Epithelial cell of alveolus of lung (primary cell): Measurements from ENCODE around the gene BTBD6. TPM values are rescaled to one million over a fixed set of nuclear protein-coding genes. Genes with fewer than 3 reads are reported as not detected.

ENCODE experiments used
- total RNA-seq: library from RNA; depleted of rRNA; stranded (reverse); fragments of >200 nt; gene quantifications from 2 replicates; pipeline ENCODE4 v1.2.1, GENCODE V29; 2015

Gene BTBD6
- 24.1 and 63.5 TPM in 2 replicates for total RNA-seq

GRCh38 chr14:105248368-105249181, at the start of gene BTBD6:
Gene BTBD6 (plus strand): TSS chr14:105248533. CDS start chr14:105248712, 179 bp downstream.

Other genes starting within 250 kb of the BTBD6 start
- gene CDCA4, start 227.4 kb upstream of the BTBD6 start, total RNA-seq: 20.1 and 33.4 TPM in 2 replicates
- gene GPR132, start 183.1 kb upstream of the BTBD6 start, total RNA-seq: 0.13 and 0.16 TPM in 2 replicates
- 0.48 and 0.78 TPM in 2 replicates for gene JAG2, start 79.8 kb upstream of the BTBD6 start, total RNA-seq
- 3.7 and 7.5 TPM in 2 replicates for gene NUDT14, start 67.2 kb upstream of the BTBD6 start, total RNA-seq
- gene BRF1, start 52.5 kb downstream of the BTBD6 start, total RNA-seq: 21.2 and 28.7 TPM in 2 replicates
- gene PACS2, start 66.2 kb downstream of the BTBD6 start, total RNA-seq: 36.2 and 36.5 TPM in 2 replicates
- gene TEX22, start 150.0 kb downstream of the BTBD6 start, total RNA-seq: 0.13 and 1.4 TPM in 2 replicates
- gene MTA1, start 171.3 kb downstream of the BTBD6 start, total RNA-seq: 37.0 and 49.1 TPM in 2 replicates
- 117 and 172 TPM in 2 replicates for gene CRIP2, start 226.3 kb downstream of the BTBD6 start, total RNA-seq
- 9.1 and 20.7 TPM in 2 replicates for gene CRIP1, start 238.4 kb downstream of the BTBD6 start, total RNA-seq
- 8.2 and 11.6 TPM in 2 replicates for gene TEDC1, start 242.7 kb downstream of the BTBD6 start, total RNA-seq